Sciatic nerve (tissue), 2 donors: ENCODE results near the gene HMGXB3. TPM values are rescaled to one million over a fixed set of nuclear protein-coding genes. Genes with fewer than 3 reads are reported as not detected.

Experiments
- ATAC-seq: fragments of 200-7000 bp; cut with Tn5 transposase; one replicate; pipeline ENCODE4 v1.9.1; 2020; ENCODE audit warnings: mild to moderate bottlenecking, moderate library complexity
- DNase-seq: peaks from one replicate; pipeline ENCODE4 v3.0.0-alpha.2; 2020; ENCODE audit warnings: low spot score
- intact Hi-C: fragments of 100-400 bp; cut with DNase I; formaldehyde crosslinking; loops from one replicate; pipeline ENCODE4 v1.14.2; 2022
- total RNA-seq: library from RNA; stranded (reverse); fragmentation: NEBNext Ultra II Directional; extraction: Animal tissue kit (Norgen Biotek cat#: 25700); gene quantifications from one replicate; pipeline ENCODE4 v1.2.1, GENCODE V29; 2021
- donor health status: DM: no; HTN: no; CAD: no.
- donor health status: DM: no; HTN: no; CAD: no.

HMGXB3 gene
- total RNA-seq, 1 donor from 2014 or later = 34.6 TPM

GRCh38 chr5:149981206-149981605 lies 19.3 kb upstream of the HMGXB3 start:
- DNase-seq (no peak), ATAC-seq (no peak)
- intact Hi-C loops = no loop called here

GRCh38 chr5:149982505-149982904 lies 18.0 kb upstream of the HMGXB3 start:
- intact Hi-C loops = no loop called here
- ATAC-seq (no peak), DNase-seq (no peak)

- ATAC-seq (no peak), DNase-seq (no peak)
- intact Hi-C loops = no loop called here
Measured at GRCh38 chr5:149988126-149988525, 12.4 kb upstream of the HMGXB3 start.

GRCh38 chr5:149990518-149991376 lies 9.8 kb upstream of the HMGXB3 start:
- peak; percentile 81 for ATAC-seq
- peak; percentile 81 for DNase-seq

GRCh38 chr5:149993471-149993870 lies 7.1 kb upstream of the HMGXB3 start:
- intact Hi-C loops = loop anchor here (10.0 kb wide), 1 partner anchor 159 kb away; no protein-coding TSS in a partner anchor
- no peak for DNase-seq
- ATAC-seq = no peak

More at GRCh38 chr5:149990518-149991376, 9.8 kb upstream of the HMGXB3 start:
- intact Hi-C loops = loop anchor here (10.0 kb wide), 1 partner anchor 156 kb away; no protein-coding TSS in a partner anchor

- peak; percentile 35 for ATAC-seq
Measured at GRCh38 chr5:149995385-149996204, 4.9 kb upstream of the HMGXB3 start.

GRCh38 chr5:149996205-149996890 lies 4.2 kb upstream of the HMGXB3 start:
- ATAC-seq = no peak
- no peak for DNase-seq
- intact Hi-C loops = loop anchor here (10.0 kb wide), 1 partner anchor 162 kb away; no protein-coding TSS in a partner anchor

More at GRCh38 chr5:149995385-149996204, 4.9 kb upstream of the HMGXB3 start:
- intact Hi-C loops = loop anchor here (10.0 kb wide), 1 partner anchor 161 kb away; no protein-coding TSS in a partner anchor
- DNase-seq = no peak

GRCh38 chr5:149998281-149998680 lies 2.3 kb upstream of the HMGXB3 start:
- DNase-seq (no peak), ATAC-seq (no peak)
- intact Hi-C loops = loop anchor here (10.0 kb wide), 1 partner anchor 163 kb away; no protein-coding TSS in a partner anchor

GRCh38 chr5:149999359-149999758 lies 1.2 kb upstream of the HMGXB3 start:
- DNase-seq = no peak
- no peak for ATAC-seq
- intact Hi-C loops = loop anchor here (10.0 kb wide), 1 partner anchor 165 kb away; no protein-coding TSS in a partner anchor

GRCh38 chr5:149999866-150000255 lies 678 bp upstream of the HMGXB3 start:
- no peak for ATAC-seq
- DNase-seq = no peak
- intact Hi-C loops = loop anchor here (10.0 kb wide), 1 partner anchor 165 kb away; no protein-coding TSS in a partner anchor

- intact Hi-C loops = no loop called here
- ATAC-seq = peak; percentile 37
- DNase-seq = peak; percentile 74
Measured at GRCh38 chr5:150000990-150001659, 586 bp downstream of the HMGXB3 start.

- DNase-seq (no peak), ATAC-seq (peak; percentile 51)
- intact Hi-C loops = no loop called here
Measured at GRCh38 chr5:150001660-150002486, 1.3 kb downstream of the HMGXB3 start.

- intact Hi-C loops = no loop called here
- DNase-seq = no peak
- no peak for ATAC-seq
Measured at GRCh38 chr5:150006318-150006717, 5.8 kb downstream of the HMGXB3 start.

- intact Hi-C loops = no loop called here
- no peak for ATAC-seq
- DNase-seq = no peak
Measured at GRCh38 chr5:150007050-150007449, 6.5 kb downstream of the HMGXB3 start.

GRCh38 chr5:150009671-150010387 lies 9.3 kb downstream of the HMGXB3 start:
- no peak for DNase-seq
- intact Hi-C loops = no loop called here
- no peak for ATAC-seq

- DNase-seq (no peak), ATAC-seq (no peak)
- intact Hi-C loops = no loop called here
Measured at GRCh38 chr5:150013931-150014330, 13.4 kb downstream of the HMGXB3 start.

GRCh38 chr5:150014456-150014855 lies 13.9 kb downstream of the HMGXB3 start:
- DNase-seq (no peak), ATAC-seq (no peak)
- intact Hi-C loops = no loop called here
